ENCODE data around the gene AP2B1.

The AP2B1 gene

GRCh38 chr17:35705705-35706104, 118.6 kb downstream of the AP2B1 start:
- no peak overlapping the region for H3K9ac ChIP-seq (ENCODE audit: low read length)
- H3K79me2 ChIP-seq (ENCODE audit: insufficient read depth, low read length) = no peaks in the 10 kb centered on the region
- TF ChIP-seq, protein P1, sequence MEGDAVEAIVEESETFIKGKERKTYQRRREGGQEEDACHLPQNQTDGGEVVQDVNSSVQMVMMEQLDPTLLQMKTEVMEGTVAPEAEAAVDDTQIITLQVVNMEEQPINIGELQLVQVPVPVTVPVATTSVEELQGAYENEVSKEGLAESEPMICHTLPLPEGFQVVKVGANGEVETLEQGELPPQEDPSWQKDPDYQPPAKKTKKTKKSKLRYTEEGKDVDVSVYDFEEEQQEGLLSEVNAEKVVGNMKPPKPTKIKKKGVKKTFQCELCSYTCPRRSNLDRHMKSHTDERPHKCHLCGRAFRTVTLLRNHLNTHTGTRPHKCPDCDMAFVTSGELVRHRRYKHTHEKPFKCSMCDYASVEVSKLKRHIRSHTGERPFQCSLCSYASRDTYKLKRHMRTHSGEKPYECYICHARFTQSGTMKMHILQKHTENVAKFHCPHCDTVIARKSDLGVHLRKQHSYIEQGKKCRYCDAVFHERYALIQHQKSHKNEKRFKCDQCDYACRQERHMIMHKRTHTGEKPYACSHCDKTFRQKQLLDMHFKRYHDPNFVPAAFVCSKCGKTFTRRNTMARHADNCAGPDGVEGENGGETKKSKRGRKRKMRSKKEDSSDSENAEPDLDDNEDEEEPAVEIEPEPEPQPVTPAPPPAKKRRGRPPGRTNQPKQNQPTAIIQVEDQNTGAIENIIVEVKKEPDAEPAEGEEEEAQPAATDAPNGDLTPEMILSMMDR (IDR thresholded peaks at IDR 0.05; ENCODE audit: insufficient read depth, low read length, poor library complexity, severe bottlenecking) = no peak
- TF ChIP-seq EZH2phosphoT487 (conservative IDR thresholded peaks at IDR 0.05; ENCODE audit: low read length) = no peak

GRCh38 chr17:35708149-35708548, 121.0 kb downstream of the AP2B1 start:
- Histone ChIP-seq H3K9me2 (replicated peaks; ENCODE audit: insufficient read depth, low read length) (no peaks in the 10 kb centered on the region), H2AFZ (ENCODE audit: low read depth, low read length, severe bottlenecking) (no peak overlapping the region), H3K9me3 (ENCODE audit: insufficient read depth, low read length) (no peaks in the 10 kb centered on the region), H3K79me2 (ENCODE audit: insufficient read depth, low read length) (no peaks in the 10 kb centered on the region), H3F3A (ENCODE audit: insufficient read depth) (no peaks in the 10 kb centered on the region; the same call in 1 of the 2 replicates), H3K27me3 (ENCODE audit: low read length) (no peaks in the 10 kb centered on the region), H3K4me2 (ENCODE audit: low read depth, low read length, poor library complexity, severe bottlenecking) (peak overlapping the region; percentile 55), H3K4me3 (ENCODE audit: insufficient read depth, low read length, poor library complexity, severe bottlenecking) (no peak overlapping the region), H4K20me1 (ENCODE audit: low read depth, low read length) (no peaks in the 10 kb centered on the region), H3K36me3 (ENCODE audit: low read length) (0 out of 2 replicates have a peak, but pooled peaks cover 3% of the 10 kb centered on the region), H3K9ac (ENCODE audit: low read length) (no peak overlapping the region), H3K27ac (ENCODE audit: low read depth, low read length) (peak overlapping the region; percentile 65)
- TF ChIP-seq, protein P1 (IDR thresholded peaks at IDR 0.05; ENCODE audit: insufficient read depth, low read length, poor library complexity, severe bottlenecking) = no peak
- no peak for TF ChIP-seq EZH2phosphoT487 (conservative IDR thresholded peaks at IDR 0.05; ENCODE audit: low read length)

More at GRCh38 chr17:35705705-35706104, 118.6 kb downstream of the AP2B1 start:
- H3K4me2 ChIP-seq (ENCODE audit: low read depth, low read length, poor library complexity, severe bottlenecking) = no peak overlapping the region
- no peak overlapping the region for H2AFZ ChIP-seq (ENCODE audit: low read depth, low read length, severe bottlenecking)
- H3K27ac ChIP-seq (ENCODE audit: low read depth, low read length) = no peak overlapping the region
- no peaks in the 10 kb centered on the region for H3K9me3 ChIP-seq (ENCODE audit: insufficient read depth, low read length)
- H4K20me1 ChIP-seq (ENCODE audit: low read depth, low read length) = no peaks in the 10 kb centered on the region
- no peaks in the 10 kb centered on the region for H3K27me3 ChIP-seq (ENCODE audit: low read length)
- H3K9me2 ChIP-seq (replicated peaks; ENCODE audit: insufficient read depth, low read length) = no peaks in the 10 kb centered on the region
- H3K4me3 ChIP-seq (ENCODE audit: insufficient read depth, low read length, poor library complexity, severe bottlenecking) = no peak overlapping the region
- no peaks in the 10 kb centered on the region; the same call in 1 of the 2 replicates for H3F3A ChIP-seq (ENCODE audit: insufficient read depth)
- H3K36me3 ChIP-seq (ENCODE audit: low read length) = 0 out of 2 replicates have a peak, but pooled peaks cover 3% of the 10 kb centered on the region

DNA sequence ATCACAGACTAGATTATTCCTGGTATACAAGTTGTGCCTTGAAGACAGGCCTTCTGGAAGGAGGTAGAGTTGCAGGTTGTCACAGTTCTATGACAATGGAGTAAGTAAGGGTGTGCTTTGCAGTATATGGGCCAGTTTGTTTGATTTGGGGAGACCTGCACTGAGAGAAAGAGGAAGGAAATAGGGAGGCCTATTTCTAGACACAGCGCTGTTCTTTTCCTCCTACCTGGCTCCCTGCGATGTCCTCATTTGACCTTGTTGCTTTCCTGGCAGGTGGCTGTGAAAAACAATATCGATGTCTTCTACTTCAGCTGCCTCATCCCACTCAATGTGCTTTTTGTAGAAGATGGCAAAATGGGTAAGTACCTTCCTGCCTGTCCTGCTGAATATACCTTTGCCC, 121.8 kb downstream of the AP2B1 start:
- Histone ChIP-seq H3K79me2 (ENCODE audit: insufficient read depth, low read length) (no peaks in the 10 kb centered on the region), H3K27ac (ENCODE audit: low read depth, low read length) (peak overlapping the region; percentile 65), H4K20me1 (ENCODE audit: low read depth, low read length) (no peaks in the 10 kb centered on the region), H3K9me2 (replicated peaks; ENCODE audit: insufficient read depth, low read length) (no peaks in the 10 kb centered on the region), H3K4me2 (ENCODE audit: low read depth, low read length, poor library complexity, severe bottlenecking) (peak overlapping the region; percentile 55), H3K36me3 (ENCODE audit: low read length) (0 out of 2 replicates have a peak, but pooled peaks cover 3% of the 10 kb centered on the region), H3K9ac (ENCODE audit: low read length) (0 out of 2 replicates have a peak overlapping the region, but pooled peaks have one; percentile 20), H3F3A (ENCODE audit: insufficient read depth) (no peaks in the 10 kb centered on the region; the same call in 1 of the 2 replicates), H3K9me3 (ENCODE audit: insufficient read depth, low read length) (no peaks in the 10 kb centered on the region), H3K27me3 (ENCODE audit: low read length) (no peaks in the 10 kb centered on the region), H2AFZ (ENCODE audit: low read depth, low read length, severe bottlenecking) (no peak overlapping the region), H3K4me3 (ENCODE audit: insufficient read depth, low read length, poor library complexity, severe bottlenecking) (no peak overlapping the region)
- TF ChIP-seq, protein P1 (IDR thresholded peaks at IDR 0.05; ENCODE audit: insufficient read depth, low read length, poor library complexity, severe bottlenecking) = no peak
- TF ChIP-seq EZH2phosphoT487 (conservative IDR thresholded peaks at IDR 0.05; ENCODE audit: low read length) = no peak

Measured in SU-DHL-6 (cell line).